Cardiac septum (tissue), 1 donor: Measurements from ENCODE around the gene TATDN3. TPM values are rescaled to one million over a fixed set of nuclear protein-coding genes. Genes with fewer than 3 reads are reported as not detected.
"Not testable (repeated sequence)": the region's sequence is repeated elsewhere in the genome, so short reads cannot be mapped to it uniquely, and the experiment has no call there.

Experiments
- DNase-seq: peaks from one replicate; pipeline ENCODE4 v3.0.0-alpha.2; 2020; ENCODE audit warnings: low spot score
- intact Hi-C: fragments of 100-400 bp; cut with DNase I; formaldehyde crosslinking; loops from one replicate; pipeline ENCODE4 v1.14.0; 2022
- long read RNA-seq: library from polyadenylated mRNA; unstranded; transcript quantifications from one replicate; pipeline ENCODE4 v2.0.0, GENCODE V29; 2021
- total RNA-seq: library from RNA; stranded (reverse); fragmentation: NEBNext Ultra II Directional; extraction: Animal tissue kit (Norgen Biotek cat#: 25700); gene quantifications from one replicate; pipeline ENCODE4 v1.2.1, GENCODE V29; 2021
- donor health status: DM: no; HTN: no; CAD: no.

The TATDN3 gene, protein sequence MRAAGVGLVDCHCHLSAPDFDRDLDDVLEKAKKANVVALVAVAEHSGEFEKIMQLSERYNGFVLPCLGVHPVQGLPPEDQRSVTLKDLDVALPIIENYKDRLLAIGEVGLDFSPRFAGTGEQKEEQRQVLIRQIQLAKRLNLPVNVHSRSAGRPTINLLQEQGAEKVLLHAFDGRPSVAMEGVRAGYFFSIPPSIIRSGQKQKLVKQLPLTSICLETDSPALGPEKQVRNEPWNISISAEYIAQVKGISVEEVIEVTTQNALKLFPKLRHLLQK
- 22.4 TPM for total RNA-seq
- long read RNA-seq, transcript TATDN3-214 (10 exons, 1,381 nt): minor isoform, 6 of 60 reads
- long read RNA-seq, transcript TATDN3-201 (10 exons, 2,321 nt): minor isoform, 18 of 60 reads
- long read RNA-seq, transcript TATDN3-202 (10 exons, 2,389 nt): major isoform, 29 of 60 reads
- long read RNA-seq, partial matches to known transcripts: 1 of 60 reads
- long read RNA-seq, other reads (novel, unspliced or antisense): 4 of 60 reads

GRCh38 chr1:212791676-212792395 lies at the start of gene TATDN3, which contains the start of gene NSL1:
TATDN3 (plus strand) TSS chr1:212791894; CDS start chr1:212791922, 28 bp downstream.
NSL1 (minus strand) TSS chr1:212791777; CDS start chr1:212791763, 14 bp downstream.
- peak; percentile 96 for DNase-seq
- intact Hi-C loops: loop anchor here (5.0 kb wide), 3 partner anchors 65 to 185 kb away; partner anchors contain the start of genes ATF3 and FLVCR1

- intact Hi-C loops: no loop called here
- DNase-seq: no peak
These were observed 47.7 kb upstream of the TATDN3 start for GRCh38 chr1:212743901-212744475.

DNA sequence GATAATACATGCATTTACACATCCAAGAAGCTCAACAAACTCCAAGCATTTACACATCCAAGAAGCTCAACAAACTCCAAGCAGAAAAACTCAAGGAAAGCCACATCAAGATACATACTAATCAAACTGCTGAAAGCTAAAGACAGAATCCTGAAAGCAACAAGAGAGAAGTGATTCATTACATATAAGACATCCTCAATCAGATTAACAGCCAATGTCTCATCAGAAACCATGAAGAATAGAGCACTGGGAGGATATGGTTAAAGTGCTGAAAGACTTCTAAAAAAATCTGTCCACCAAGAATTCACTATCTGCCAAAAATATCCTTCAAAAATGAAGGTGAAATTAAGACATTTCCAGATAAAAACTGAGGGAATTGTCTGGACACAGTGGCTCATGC lies 46.4 kb upstream of the TATDN3 start:
- intact Hi-C loops: no loop called here
- no peak for DNase-seq

GRCh38 chr1:212746546-212746945 lies 45.1 kb upstream of the TATDN3 start:
- DNase-seq: no peak
- intact Hi-C loops: no loop called here

GRCh38 chr1:212749821-212750535 lies 41.7 kb upstream of the TATDN3 start:
- intact Hi-C loops: no loop called here

GRCh38 chr1:212752252-212752933 lies 39.3 kb upstream of the TATDN3 start:
- DNase-seq: no peak
- intact Hi-C loops: no loop called here

More at GRCh38 chr1:212749821-212750535, 41.7 kb upstream of the TATDN3 start:
- DNase-seq: no peak

GRCh38 chr1:212752934-212753497 lies 38.7 kb upstream of the TATDN3 start:
- DNase-seq: no peak
- intact Hi-C loops: no loop called here

DNA sequence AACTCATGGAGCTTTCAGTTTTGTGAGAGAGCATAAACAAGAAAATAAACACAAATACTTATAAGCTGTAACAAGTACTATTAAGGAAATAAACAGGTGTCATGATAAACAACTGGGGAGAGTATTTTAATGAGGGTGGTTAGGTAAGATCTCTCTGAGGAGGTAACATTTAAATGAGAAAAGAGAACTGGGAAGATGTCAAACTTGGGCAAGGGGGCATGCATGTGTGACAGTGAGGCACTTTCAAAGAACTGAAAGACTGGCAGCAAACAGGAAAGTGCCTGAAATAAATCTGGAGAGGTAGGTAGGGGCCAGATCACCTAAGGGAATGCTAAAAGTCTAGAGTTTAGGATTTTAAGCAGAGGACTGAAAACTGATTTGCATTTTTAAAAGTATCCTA lies 37.9 kb upstream of the TATDN3 start:
- intact Hi-C loops: no loop called here
- DNase-seq: no peak

GRCh38 chr1:212754193-212754592 lies 37.5 kb upstream of the TATDN3 start:
- intact Hi-C loops: no loop called here

DNA sequence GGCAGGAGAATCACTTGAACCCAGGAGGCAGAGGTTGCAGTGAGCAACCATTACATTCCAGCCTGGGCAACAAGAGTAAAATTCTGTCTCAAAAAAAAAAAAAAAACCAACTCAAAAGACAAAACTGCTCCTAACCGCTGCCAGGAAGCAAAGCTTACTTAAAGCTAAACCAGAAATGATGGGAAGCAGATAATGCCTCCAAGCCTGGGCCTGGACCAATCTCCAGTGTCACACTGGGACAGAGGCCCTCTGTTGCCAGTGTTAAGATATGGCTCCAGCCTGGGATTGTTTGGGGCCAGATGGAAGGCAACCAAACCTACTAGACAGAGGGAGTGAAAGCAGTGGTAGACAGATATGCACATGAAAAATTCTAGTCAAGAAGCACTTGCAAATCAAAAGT lies 37.0 kb upstream of the TATDN3 start:
- no peak for DNase-seq
- intact Hi-C loops: no loop called here

More at GRCh38 chr1:212754193-212754592, 37.5 kb upstream of the TATDN3 start:
- DNase-seq: no peak

GRCh38 chr1:212759683-212760082 lies 32.0 kb upstream of the TATDN3 start:
- intact Hi-C loops: no loop called here
- no peak for DNase-seq

DNA sequence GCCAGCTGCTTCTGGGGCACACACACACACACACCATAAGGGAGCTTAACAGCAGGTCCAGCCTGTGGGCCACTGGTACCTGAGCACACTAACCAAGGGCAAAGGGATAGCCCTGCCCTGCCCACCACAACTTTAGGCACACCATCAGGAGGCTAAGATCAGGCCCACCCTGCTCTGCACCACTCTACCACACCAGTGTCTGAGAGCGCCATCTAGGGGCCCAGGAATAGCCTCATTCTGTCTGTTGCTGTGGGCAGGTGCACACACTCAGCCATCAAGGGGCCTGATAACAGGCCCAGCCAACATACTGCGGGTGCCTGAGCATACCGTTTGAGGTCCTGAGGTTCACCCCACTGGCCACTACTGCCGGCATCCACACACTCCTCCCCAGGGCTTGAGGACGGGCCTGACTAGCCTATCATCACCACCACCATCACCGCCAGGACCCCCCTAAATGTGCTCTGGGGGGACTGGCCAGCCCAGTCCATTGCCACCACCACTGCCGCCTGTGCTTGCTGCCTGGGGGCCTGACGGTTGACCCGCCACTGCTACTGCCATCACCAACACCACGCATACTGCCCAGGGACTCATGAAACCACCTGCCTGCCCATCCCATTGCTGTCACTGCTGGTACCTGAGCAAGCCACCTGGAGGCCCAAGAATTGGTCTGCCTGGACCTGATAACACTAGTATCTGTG lies 31.4 kb upstream of the TATDN3 start:
- no peak for DNase-seq

GRCh38 chr1:212762234-212762633 lies 29.5 kb upstream of the TATDN3 start:
- no peak for DNase-seq
- intact Hi-C loops: no loop called here

More for the DNA sequence above, 31.4 kb upstream of the TATDN3 start:
- intact Hi-C loops: no loop called here

- intact Hi-C loops: no loop called here
- no peak for DNase-seq
These were observed 28.9 kb upstream of the TATDN3 start for GRCh38 chr1:212762839-212763238.

GRCh38 chr1:212764718-212765281 lies 26.9 kb upstream of the TATDN3 start:
- DNase-seq, intact Hi-C loops: not testable (repeated sequence)

DNA sequence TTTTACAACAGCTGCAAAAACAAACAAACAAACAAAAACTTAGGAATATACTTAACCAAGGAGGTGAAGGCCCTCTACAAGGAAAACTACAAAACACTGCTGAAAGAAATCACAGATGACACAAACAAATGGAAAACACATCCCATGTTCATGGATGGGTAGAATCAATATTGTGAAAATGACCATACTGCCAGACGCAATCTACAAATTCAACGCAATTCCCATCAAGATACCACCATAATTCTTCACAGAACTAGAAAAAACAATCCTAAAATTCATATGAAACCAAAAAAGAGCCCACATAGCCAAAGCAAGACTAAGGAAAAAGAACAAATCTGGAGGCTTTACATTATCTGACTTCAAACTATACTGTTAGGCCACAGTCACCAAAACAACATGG lies 24.9 kb upstream of the TATDN3 start:
- DNase-seq, intact Hi-C loops: not testable (repeated sequence)

- intact Hi-C loops: no loop called here
- DNase-seq: no peak
These were observed 22.1 kb upstream of the TATDN3 start for GRCh38 chr1:212769459-212770167.
